AG09309 (cell line): ENCODE results near the gene SFMBT2.

Experiments used
- DNase-seq: peaks from one replicate; pipeline ENCODE4 v3.0.0-alpha.2; 2010; ENCODE audit warnings: low read depth
- H3K4me3 ChIP-seq: 2 replicates; pipeline ENCODE4 v1.5.1; 2011; ENCODE audit warnings: mild to moderate bottlenecking, low read depth, low read length, moderate library complexity; ENCODE audit not compliant: control insufficient read depth
- CTCF ChIP-seq: IDR thresholded peaks from 2 replicates; pipeline ENCODE4 v1.5.1; 2011; ENCODE audit warnings: mild to moderate bottlenecking, low read depth, low read length, inconsistent platforms; ENCODE audit not compliant: insufficient read depth, control insufficient read depth; ENCODE audit errors: missing control alignments

The SFMBT2 gene

GRCh38 chr10:7435674-7436073 is 24.8 kb upstream of the SFMBT2 start:
- no peak overlapping the region for H3K4me3 ChIP-seq
- no peak for DNase-seq
- TF ChIP-seq CTCF = no peak

GRCh38 chr10:7434378-7434777 is 23.5 kb upstream of the SFMBT2 start:
- TF ChIP-seq CTCF = no peak
- H3K4me3 ChIP-seq = no peak overlapping the region
- DNase-seq = no peak

- H3K4me3 ChIP-seq = no peak overlapping the region
- no peak for DNase-seq
- TF ChIP-seq CTCF = no peak
Measured at GRCh38 chr10:7433861-7434260, 23.0 kb upstream of the SFMBT2 start.

- no peak for TF ChIP-seq CTCF
- DNase-seq = no peak
- H3K4me3 ChIP-seq = no peak overlapping the region
Measured at GRCh38 chr10:7432884-7433726, 22.3 kb upstream of the SFMBT2 start.

- H3K4me3 ChIP-seq = no peak overlapping the region
- no peak for TF ChIP-seq CTCF
- no peak for DNase-seq
Measured at GRCh38 chr10:7428673-7429350, 18.0 kb upstream of the SFMBT2 start.

GRCh38 chr10:7426349-7426748 is 15.5 kb upstream of the SFMBT2 start:
- no peak for DNase-seq
- no peak for TF ChIP-seq CTCF
- no peak overlapping the region for H3K4me3 ChIP-seq
